GM10266 (cell line): ENCODE results near the gene SHC4.

Source experiments
- DNase-seq: peaks from one replicate; pipeline ENCODE4 v3.0.0; 2012; ENCODE audit errors: extremely low spot score
- CTCF ChIP-seq: IDR thresholded peaks from 2 replicates; pipeline ENCODE4 v1.5.1; 2012; ENCODE audit warnings: mild to moderate bottlenecking, low read depth; ENCODE audit not compliant: control insufficient read depth, insufficient read depth; ENCODE audit errors: missing control alignments

SHC4 gene

DNA sequence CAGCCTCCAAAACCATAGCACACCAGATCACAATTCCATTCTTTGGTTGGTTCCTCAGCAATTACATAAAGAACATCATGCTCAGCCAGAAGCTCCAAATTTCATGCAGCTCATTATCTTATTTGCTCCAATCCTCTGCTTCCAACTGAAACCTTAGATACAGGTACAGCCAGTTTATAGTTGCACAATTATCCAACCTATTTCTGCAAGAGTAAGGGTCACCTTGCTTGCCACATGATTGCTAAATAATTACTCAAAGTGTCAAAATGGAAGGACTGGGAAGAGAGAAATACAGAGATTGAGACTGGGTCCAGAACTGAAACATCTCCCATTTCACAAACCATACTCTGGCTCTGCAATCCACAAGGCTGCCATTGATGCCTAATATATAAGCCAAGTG is 23.4 kb upstream of the SHC4 start:
- TF ChIP-seq CTCF, result no peak
- no peak for DNase-seq

DNA sequence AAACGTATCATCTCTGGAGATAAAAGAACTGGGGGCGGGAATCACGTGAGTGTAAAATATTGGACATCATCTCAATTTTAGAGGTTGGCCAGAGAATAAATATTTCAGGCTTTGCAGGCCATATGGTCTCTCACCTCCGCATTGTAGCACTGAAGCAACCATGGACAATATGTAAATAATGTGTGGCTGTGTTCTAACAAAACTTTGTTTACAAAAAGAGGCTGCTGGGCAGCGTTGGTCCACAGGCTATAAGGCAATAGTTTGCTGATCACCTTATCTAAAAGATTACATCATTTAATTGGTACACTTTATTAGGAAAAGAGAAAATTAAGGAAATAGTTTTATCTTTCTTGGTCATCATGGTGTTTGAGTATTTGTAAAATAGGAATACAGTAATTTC is 22.5 kb upstream of the SHC4 start:
- DNase-seq, result no peak
- TF ChIP-seq CTCF, result no peak

DNA sequence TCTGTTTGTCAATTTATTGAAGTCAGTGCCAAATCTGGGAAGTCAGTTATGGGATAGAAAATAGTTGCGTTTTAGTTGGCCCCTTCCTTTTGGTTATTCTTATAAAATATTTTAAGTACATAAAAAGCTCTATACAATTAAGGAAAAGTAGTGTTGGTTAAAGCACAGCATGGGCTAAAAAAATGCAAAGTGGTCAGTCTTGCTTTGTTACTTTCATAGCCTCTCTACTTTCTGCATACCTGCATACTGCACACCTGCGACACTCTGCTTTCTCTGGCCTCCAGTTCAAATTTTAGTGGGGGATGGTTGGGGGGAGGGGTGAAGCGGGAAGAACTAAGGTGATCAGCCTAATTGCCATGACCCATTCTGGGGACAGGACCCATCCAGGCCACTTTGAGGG is 21.8 kb upstream of the SHC4 start:
- DNase-seq, result no peak
- TF ChIP-seq CTCF, result no peak

- DNase-seq, result no peak
- TF ChIP-seq CTCF, result no peak
Observed at GRCh38 chr15:48984811-48985352, 21.2 kb upstream of the SHC4 start.

DNA sequence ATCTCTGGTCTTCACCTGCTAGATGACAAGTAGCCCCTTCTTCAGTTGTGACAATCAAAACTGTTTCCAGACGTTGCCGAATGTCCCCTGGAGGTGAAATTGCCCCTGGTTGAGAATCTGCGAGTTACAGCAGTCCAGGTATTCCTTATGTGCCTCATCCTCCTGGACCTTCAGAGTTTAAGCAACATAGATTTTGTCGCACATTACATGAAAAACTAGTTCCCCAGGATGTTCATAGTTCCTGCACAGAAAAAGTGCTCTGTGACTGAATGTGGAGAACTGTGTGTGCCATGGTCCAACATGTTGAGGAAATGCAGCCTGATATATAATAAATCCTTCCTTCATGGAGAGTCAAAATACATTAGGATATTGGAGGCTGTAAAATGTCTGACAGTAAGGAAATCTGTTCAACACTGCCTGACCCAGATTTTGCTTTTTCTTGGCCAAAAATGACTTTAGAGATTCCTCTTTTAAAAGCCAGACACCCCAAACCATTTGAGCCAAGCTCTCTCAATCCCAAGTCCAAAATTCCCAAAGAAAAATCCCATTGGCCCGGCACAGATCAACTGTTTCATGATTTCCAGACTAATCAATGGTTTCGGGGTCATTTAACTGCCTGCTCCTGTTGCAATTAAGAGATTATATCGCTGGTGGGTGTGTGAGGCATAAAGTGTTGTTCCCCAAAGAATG is 20.4 kb upstream of the SHC4 start:
- DNase-seq, result no peak
- no peak for TF ChIP-seq CTCF

GRCh38 chr15:48983300-48983699 is 19.6 kb upstream of the SHC4 start:
- no peak for TF ChIP-seq CTCF
- DNase-seq, result no peak

DNA sequence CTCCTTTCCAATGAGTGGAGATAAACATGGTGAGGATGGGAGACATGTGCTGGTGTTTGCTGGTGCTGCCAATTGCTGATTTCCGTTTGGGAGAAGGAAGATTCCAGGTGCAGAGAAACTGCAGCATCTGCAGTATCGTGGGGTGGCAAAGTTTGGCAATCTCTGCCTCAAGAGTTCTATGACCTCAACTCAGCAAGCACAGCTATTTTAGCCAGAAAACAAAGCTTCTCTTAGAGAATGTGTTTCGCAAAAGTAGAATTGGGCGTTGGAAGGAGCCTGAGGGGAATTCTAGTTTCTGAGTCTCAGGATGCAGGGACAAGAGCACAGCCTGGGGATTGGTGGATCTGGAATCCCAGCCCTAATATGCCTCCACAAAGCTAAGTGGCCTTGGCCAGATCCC is 18.2 kb upstream of the SHC4 start:
- no peak for TF ChIP-seq CTCF
- no peak for DNase-seq
